CD4-positive, alpha-beta T cell treated with Interferon gamma for 1 hour (primary cell): ENCODE results near the gene GTF2H4.
"Not testable (repeated sequence)": the region's sequence is repeated elsewhere in the genome, so short reads cannot be mapped to it uniquely, and the experiment has no call there.

Experiments used
- DNase-seq: peaks from one replicate; pipeline ENCODE4 v3.0.0-alpha.2; 2020

The GTF2H4 gene

GRCh38 chr6:30895343-30895742 lies 12.7 kb upstream of the GTF2H4 start:
- DNase-seq, result no peak

GRCh38 chr6:30896541-30896940 lies 11.5 kb upstream of the GTF2H4 start:
- DNase-seq, result no peak

- no peak for DNase-seq
Observed at GRCh38 chr6:30897882-30898281, 10.1 kb upstream of the GTF2H4 start.

GRCh38 chr6:30898750-30899360 lies 9.2 kb upstream of the GTF2H4 start:
- no peak for DNase-seq

GRCh38 chr6:30900863-30901417 lies 7.1 kb upstream of the GTF2H4 start:
- no peak for DNase-seq

GRCh38 chr6:30901436-30901835 lies 6.6 kb upstream of the GTF2H4 start:
- no peak for DNase-seq

- DNase-seq, result not testable (repeated sequence)
Observed at GRCh38 chr6:30902196-30902595, 5.8 kb upstream of the GTF2H4 start.

GRCh38 chr6:30902709-30903108 lies 5.3 kb upstream of the GTF2H4 start:
- no peak for DNase-seq

- no peak for DNase-seq
Observed at GRCh38 chr6:30903236-30903635, 4.8 kb upstream of the GTF2H4 start.

GRCh38 chr6:30907290-30907757 lies 683 bp upstream of the GTF2H4 start:
- not testable (repeated sequence) for DNase-seq

- no peak for DNase-seq
Observed at GRCh38 chr6:30908700-30909099, 693 bp downstream of the GTF2H4 start.

GRCh38 chr6:30910473-30910872 lies 2.5 kb downstream of the GTF2H4 start:
- not testable (repeated sequence) for DNase-seq

GRCh38 chr6:30912746-30913520 lies 4.9 kb downstream of the GTF2H4 start:
- no peak for DNase-seq

- no peak for DNase-seq
Observed at GRCh38 chr6:30913721-30914075, 5.7 kb downstream of the GTF2H4 start.

- peak; percentile 88 for DNase-seq
Observed at GRCh38 chr6:30914076-30914853, 6.3 kb downstream of the GTF2H4 start, which contains the start of gene VARS2. TSS of gene VARS2 (plus strand) at chr6:30914238. CDS start at chr6:30914837, 599 bp downstream.

- DNase-seq, result no peak
Observed at GRCh38 chr6:30914854-30915590, 7.0 kb downstream of the GTF2H4 start.

- no peak for DNase-seq
Observed at GRCh38 chr6:30915591-30915946, 7.6 kb downstream of the GTF2H4 start.

- no peak for DNase-seq
Observed at GRCh38 chr6:30917041-30917440, 9.0 kb downstream of the GTF2H4 start.

- DNase-seq, result no peak
Observed at GRCh38 chr6:30917487-30917886, 9.5 kb downstream of the GTF2H4 start.

- DNase-seq, result no peak
Observed at GRCh38 chr6:30918670-30919069, 10.7 kb downstream of the GTF2H4 start.

- no peak for DNase-seq
Observed at GRCh38 chr6:30922447-30922852, 14.4 kb downstream of the GTF2H4 start.

GRCh38 chr6:30924040-30924627 lies 16.1 kb downstream of the GTF2H4 start:
- DNase-seq, result not testable (repeated sequence)
